ENCODE data around the gene B4GALT2.

GRCh38 chr1:43978264-43978550 is 803 bp upstream of the B4GALT2 start:
- TF ChIP-seq TAF1 (IDR thresholded peaks at IDR 0.05; ENCODE audit: low read depth, low read length): no peak
- TF ChIP-seq POLR2AphosphoS5 (IDR thresholded peaks at IDR 0.05; ENCODE audit: low read depth, low read length): no peak
- TF ChIP-seq POLR2A (IDR thresholded peaks at IDR 0.05; ENCODE audit: low read depth, low read length): no peak
- TF ChIP-seq SPI1 (IDR thresholded peaks at IDR 0.05; ENCODE audit: low read depth, low read length): no peak
- TF ChIP-seq POU2F2 (IDR thresholded peaks at IDR 0.05; ENCODE audit: low read depth, low read length): no peak
- no peak for TF ChIP-seq PAX5 (IDR thresholded peaks at IDR 0.05; ENCODE audit: insufficient read depth, low read length, severe bottlenecking)
